Endothelial cell of umbilical vein (primary cell): Measurements from ENCODE around the gene DMPK. TPM values are rescaled to one million over a fixed set of nuclear protein-coding genes. Genes with fewer than 3 reads are reported as not detected.
A peak's percentile ranks its signal among the peaks of the same experiment; 100 is the strongest.

Experiments
- BruUV-seq: library from RNA; stranded (reverse); fragments of 400-500 nt; replicated peaks from 2 replicates; lab custom pipeline; 2021; lab: Mats Ljungman, UMichigan
- CTCF ChIA-PET: fragments of 300-600, 350-600 bp; sonication (Branson Sonifier 250); formaldehyde crosslinking; loops from one replicate; lab custom pipeline; 2021; ENCODE audit warnings: antibody characterized with exemption, inconsistent platforms; lab: Charles Lee
- POLR2A ChIA-PET: fragments of 300-600, 350-600 bp; sonication (Branson Sonifier 250); formaldehyde crosslinking; loops from one replicate; lab custom pipeline; 2021; ENCODE audit warnings: antibody characterized with exemption, inconsistent platforms; lab: Charles Lee
- DNase-seq: peaks from one replicate; pipeline ENCODE4 v3.0.0-alpha.2; 2011; ENCODE audit warnings: low read depth, low spot score
- FAIRE-seq: peaks from 2 replicates; lab custom pipeline; 2011; peaks lifted over from hg19 to GRCh38; lab: Jason Lieb, UNC
- H2AFZ ChIP-seq: 2 replicates; pipeline ENCODE4 v1.6.0; 2012; ENCODE audit warnings: low read depth, low read length, control low read depth, inconsistent platforms
- H3K27ac ChIP-seq: 2 replicates; pipeline ENCODE4 v1.5.1; 2011; ENCODE audit warnings: low read depth, mild to moderate bottlenecking, control low read depth, low read length, moderate library complexity; ENCODE audit not compliant: insufficient read depth
- H3K27me3 ChIP-seq, 2 experiments: 2 replicates each; pipeline versions ENCODE4 v1.6.0 to v1.6.1; 2011; ENCODE audit warnings: low read length in 2 of 2, mixed read lengths in 1 of 2; ENCODE audit not compliant: control insufficient read depth in 2 of 2, insufficient read depth in 2 of 2
- H3K36me3 ChIP-seq, 2 experiments: 2 replicates in 1 of 2; 3 replicates in 1 of 2; pipeline ENCODE4 v1.5.1; 2011; ENCODE audit warnings: low read length in 2 of 2, mild to moderate bottlenecking in 1 of 2, moderate library complexity in 1 of 2; ENCODE audit not compliant: control insufficient read depth in 2 of 2, insufficient read depth in 2 of 2; ENCODE audit errors: extremely low read depth in 1 of 2
- H3K4me1 ChIP-seq: 3 replicates; pipeline ENCODE4 v1.5.1; 2011; ENCODE audit warnings: mild to moderate bottlenecking, low read length; ENCODE audit not compliant: control insufficient read depth, insufficient read depth; ENCODE audit errors: extremely low read depth
- H3K4me2 ChIP-seq: 2 replicates; pipeline ENCODE4 v1.6.1; 2011; ENCODE audit warnings: low read length, control low read depth, mixed read lengths; ENCODE audit not compliant: insufficient read depth
- H3K4me3 ChIP-seq, 3 experiments: fragments of 200-600 bp in 1 of 3; sonication (generic), shearing (Covaris generic) in 1 of 3; replicated peaks in 1 of 3; 2 replicates each; pipeline ENCODE4 v1.5.1; 2011 to 2016; ENCODE audit warnings: control low read depth in 3 of 3, low read length in 3 of 3, mild to moderate bottlenecking in 2 of 3, inconsistent platforms in 1 of 3, low read depth in 1 of 3, moderate library complexity in 1 of 3; ENCODE audit not compliant: insufficient read depth in 1 of 3
- H3K79me2 ChIP-seq: 2 replicates; pipeline ENCODE4 v1.6.0; 2012; ENCODE audit warnings: low read length, inconsistent platforms; ENCODE audit not compliant: control insufficient read depth, insufficient read depth
- H3K9ac ChIP-seq: replicated peaks from 2 replicates; pipeline ENCODE3; 2011; ENCODE audit warnings: low read length, control low read depth; ENCODE audit not compliant: insufficient read depth; ENCODE audit errors: extremely low read depth
- H3K9me1 ChIP-seq: replicated peaks from 3 replicates; pipeline ENCODE4 v1.6.0; 2011; ENCODE audit warnings: mild to moderate bottlenecking, low read length; ENCODE audit not compliant: control insufficient read depth, insufficient read depth; ENCODE audit errors: extremely low read depth
- H3K9me3 ChIP-seq: replicated peaks from 2 replicates; pipeline ENCODE4 v1.5.1; 2012; ENCODE audit warnings: low read length, inconsistent platforms; ENCODE audit not compliant: control insufficient read depth, insufficient read depth
- H4K20me1 ChIP-seq: replicated peaks from 2 replicates; pipeline ENCODE3; 2011; ENCODE audit warnings: mild to moderate bottlenecking, low read length; ENCODE audit not compliant: control insufficient read depth, insufficient read depth; ENCODE audit errors: extremely low read depth
- CTCF ChIP-seq, 2 donors: IDR thresholded peaks; 1 replicate in 1 of 2; 2 replicates in 1 of 2; pipeline ENCODE4 v1.5.1; 2011; ENCODE audit warnings: low read length in 2 of 2, mild to moderate bottlenecking in 2 of 2, moderate library complexity in 2 of 2, control low read depth in 1 of 2, inconsistent platforms in 1 of 2, low read depth in 1 of 2; ENCODE audit not compliant: insufficient read depth in 1 of 2; ENCODE audit errors: extremely low read depth in 1 of 2
- EZH2 ChIP-seq: IDR thresholded peaks from 2 replicates; pipeline ENCODE4 v1.6.1; 2012; ENCODE audit warnings: borderline replicate concordance, low read depth, mild to moderate bottlenecking, moderate library complexity, low read length, inconsistent platforms; ENCODE audit not compliant: severe bottlenecking
- FOS ChIP-seq: IDR thresholded peaks from 2 replicates; pipeline ENCODE4 v1.6.1; 2011; ENCODE audit warnings: mild to moderate bottlenecking, low read length, moderate library complexity, borderline replicate concordance; ENCODE audit not compliant: insufficient read depth
- GATA2 ChIP-seq: IDR thresholded peaks from 2 replicates; pipeline ENCODE4 v1.7.0; 2011; ENCODE audit warnings: low read depth, mild to moderate bottlenecking, moderate library complexity, mixed read lengths, low read length; ENCODE audit not compliant: insufficient read length, insufficient read depth
- JUN ChIP-seq: IDR thresholded peaks from 2 replicates; pipeline ENCODE4 v1.6.1; 2011; ENCODE audit warnings: borderline replicate concordance, low read depth; ENCODE audit not compliant: insufficient read length, insufficient read depth
- MAX ChIP-seq: IDR thresholded peaks from 2 replicates; pipeline ENCODE4 v1.6.1; 2011; ENCODE audit not compliant: insufficient read depth, insufficient read length
- MYC ChIP-seq: IDR thresholded peaks from one replicate; pipeline ENCODE4 v1.6.1; 2011; ENCODE audit warnings: mild to moderate bottlenecking, low read depth, low read length
- POLR2A ChIP-seq: IDR thresholded peaks from 2 replicates; pipeline ENCODE4 v1.6.1; 2012; ENCODE audit warnings: low read depth, mild to moderate bottlenecking, control low read depth, low read length
- POLR2AphosphoS5 ChIP-seq: IDR thresholded peaks from 2 replicates; pipeline ENCODE4 v1.6.1; 2012; ENCODE audit warnings: low read depth, mild to moderate bottlenecking, control low read depth, low read length, moderate library complexity; ENCODE audit not compliant: insufficient read depth
- dilution Hi-C: fragments of 300-500 bp; cut with MboI; formaldehyde crosslinking; loops from one replicate; pipeline ENCODE4 v1.15.0; 2019; ENCODE audit warnings: low sequenced_read_pairs; ENCODE audit not compliant: extremely low pct_ligation_motif_present
- intact Hi-C: fragments of 100-400 bp; cut with micrococcal nuclease; formaldehyde crosslinking; loops from one replicate; pipeline ENCODE4 v1.10.0; 2022
- polyA plus RNA-seq, 4 experiments: library from polyadenylated mRNA; depleted of rRNA in 3 of 4; stranded (reverse) in 3 of 4; unstranded in 1 of 4; fragments of >200 nt; gene quantifications; 2 replicates each; pipeline versions ENCODE4 v1.2.1 to v1.2.3, GENCODE V29; 2011 to 2012; ENCODE audit warnings: missing spikeins in 1 of 4
- total RNA-seq: library from RNA; stranded (reverse); gene quantifications from 2 replicates; pipeline ENCODE4 v1.2.3, GENCODE V29; 2021

The DMPK gene
- total and polyA plus RNA-seq, 2 donors (not counting 3 experiments of a cell fraction or from before 2014, with no cell fraction given) = 36.6 to 73.3 TPM

GRCh38 chr19:45824041-45824471 lies 41.8 kb upstream of the DMPK start:
- no peaks in the 10 kb centered on the region for H3K79me2 ChIP-seq
- no peak overlapping the region for H2AFZ ChIP-seq
- POLR2A ChIA-PET = no interaction called here
- peaks cover 13 to 57% of the 10 kb centered on the region in 2 experiments for H3K36me3 ChIP-seq
- no peaks in the 10 kb centered on the region for H4K20me1 ChIP-seq
- no peak for TF ChIP-seq MAX
- TF ChIP-seq CTCF (IDR thresholded peaks at IDR 0.05; ENCODE audit: extremely low read depth in 1 of 2, insufficient read depth in 1 of 2, low read depth in 1 of 2, low read length in 2 of 2) = no peak
- peak; percentile 14 for TF ChIP-seq POLR2AphosphoS5
- no peak for TF ChIP-seq POLR2A
- dilution Hi-C loops = no loop called here
- H3K4me1 ChIP-seq = peaks cover 11% of the 10 kb centered on the region
- no peaks in the 10 kb centered on the region for H3K9me3 ChIP-seq
- H3K27ac ChIP-seq = no peak overlapping the region
- DNase-seq (peak; percentile 74), FAIRE-seq (peak; percentile 18)
- no peak overlapping the region for H3K4me3 ChIP-seq
- CTCF ChIA-PET = interaction anchor here (1.3 kb wide), 1 partner anchor 54 kb away, joined by 4 read pairs; no protein-coding TSS in a partner anchor
- H3K27me3 ChIP-seq = no peaks in the 10 kb centered on the region
- intact Hi-C loops = no loop called here
- H3K4me2 ChIP-seq = no peak overlapping the region
- no TSS peak for BruUV-seq
- no peaks in the 10 kb centered on the region for H3K9me1 ChIP-seq
- H3K9ac ChIP-seq = no peak overlapping the region

- intact Hi-C loops = no loop called here
- dilution Hi-C loops = no loop called here
- Histone ChIP-seq H3K36me3 (peaks cover 9 to 49% of the 10 kb centered on the region in 2 experiments), H3K27ac (no peak overlapping the region), H3K9me1 (no peaks in the 10 kb centered on the region), H3K4me3 (no peak overlapping the region), H3K27me3 (no peaks in the 10 kb centered on the region), H3K4me2 (no peak overlapping the region), H3K4me1 (peaks cover 11% of the 10 kb centered on the region), H2AFZ (no peak overlapping the region), H3K9me3 (no peaks in the 10 kb centered on the region), H3K9ac (no peak overlapping the region), H3K79me2 (no peaks in the 10 kb centered on the region), H4K20me1 (no peaks in the 10 kb centered on the region)
- BruUV-seq = no TSS peak
- ChIA-PET CTCF (interaction anchor here (1.1 kb wide), 1 partner anchor 24 kb away, joined by 3 read pairs; no protein-coding TSS in a partner anchor), POLR2A (interaction anchor here (0.6 kb wide), 1 partner anchor 52 kb away, joined by 3 read pairs; no protein-coding TSS in a partner anchor)
- TF ChIP-seq FOS = no peak
- no peak for TF ChIP-seq GATA2
- no peak for TF ChIP-seq POLR2AphosphoS5
- TF ChIP-seq JUN = no peak
- no peak for TF ChIP-seq EZH2
- no peak for TF ChIP-seq MYC
- no peak for TF ChIP-seq CTCF (IDR thresholded peaks at IDR 0.05; ENCODE audit: extremely low read depth in 1 of 2, insufficient read depth in 1 of 2, low read depth in 1 of 2, low read length in 2 of 2)
- TF ChIP-seq POLR2A = no peak
- no peak for TF ChIP-seq MAX
- FAIRE-seq (no peak), DNase-seq (no peak)
These were observed 40.9 kb upstream of the DMPK start for GRCh38 chr19:45823182-45823581.
